ENCODE measurements around the gene ATP2A1.
"Not testable (repeated sequence)": the region's sequence is repeated elsewhere in the genome, so short reads cannot be mapped to it uniquely, and the experiment has no call there.

- TF ChIP-seq EP300, POLR2A, POLR2AphosphoS5 (IDR thresholded peaks at IDR 0.05): not testable (repeated sequence)
These were observed 10.6 kb upstream of the ATP2A1 start for GRCh38 chr16:28867646-28868045.
